Ishikawa (cell line): ENCODE data around the gene ZNF32.

ENCODE experiments used
- CEBPB ChIP-seq: IDR thresholded peaks from 2 replicates; pipeline ENCODE4 v1.6.1; 2012
- CREB1 ChIP-seq: IDR thresholded peaks from 2 replicates; pipeline ENCODE4 v1.6.1; 2012; ENCODE audit warnings: low read depth
- EGR1 ChIP-seq: IDR thresholded peaks from 2 replicates; pipeline ENCODE4 v1.6.1; 2012
- EP300 ChIP-seq: IDR thresholded peaks from 2 replicates; pipeline ENCODE4 v1.6.1; 2012; ENCODE audit warnings: borderline replicate concordance
- FOXM1 ChIP-seq: IDR thresholded peaks from 2 replicates; pipeline ENCODE4 v1.6.1; 2012; ENCODE audit warnings: low read depth, borderline replicate concordance
- NFIC ChIP-seq: IDR thresholded peaks from 2 replicates; pipeline ENCODE4 v1.6.1; 2012
- RAD21 ChIP-seq: IDR thresholded peaks from 2 replicates; pipeline ENCODE4 v1.6.1; 2012; ENCODE audit warnings: low read depth
- REST ChIP-seq: IDR thresholded peaks from 2 replicates; pipeline ENCODE4 v1.6.1; 2012; ENCODE audit warnings: low read depth, mild to moderate bottlenecking
- TAF1 ChIP-seq: IDR thresholded peaks from 2 replicates; pipeline ENCODE4 v1.6.1; 2012; ENCODE audit warnings: low read depth, mild to moderate bottlenecking
- TCF12 ChIP-seq: IDR thresholded peaks from 2 replicates; pipeline ENCODE4 v1.6.1; 2012; ENCODE audit warnings: low read depth
- TEAD4 ChIP-seq: IDR thresholded peaks from 2 replicates; pipeline ENCODE4 v1.6.1; 2012
- USF1 ChIP-seq: IDR thresholded peaks from 2 replicates; pipeline ENCODE4 v1.6.1; 2012
- YY1 ChIP-seq: IDR thresholded peaks from 2 replicates; pipeline ENCODE4 v1.6.1; 2012; ENCODE audit warnings: low read depth
- ZBTB7A ChIP-seq: IDR thresholded peaks from 2 replicates; pipeline ENCODE4 v1.6.1; 2012; ENCODE audit warnings: low read depth
- TF ChIP-seq, protein P1 (sequence below): IDR thresholded peaks from 2 replicates; pipeline ENCODE4 v1.6.1; 2012

ZNF32 gene

DNA sequence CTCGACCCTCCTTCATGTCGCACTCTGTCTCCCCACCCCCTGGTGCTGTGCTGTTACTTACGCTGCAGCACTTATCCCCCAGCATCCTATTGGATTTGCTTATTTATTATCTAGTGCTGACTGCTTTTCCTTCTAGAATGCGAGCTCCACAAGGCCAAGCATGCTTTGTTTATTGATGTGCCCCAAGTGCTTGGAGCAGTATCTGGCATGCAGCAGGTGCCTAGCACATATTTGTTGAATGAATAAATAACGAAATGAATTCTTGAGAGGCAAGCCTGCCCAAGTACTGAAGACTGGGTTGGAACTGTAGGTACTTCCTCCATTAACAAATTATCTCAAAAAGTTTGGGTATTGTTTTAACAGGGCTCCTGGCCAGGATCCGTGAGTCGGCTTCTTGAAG is 24.8 kb upstream of the ZNF32 start:
- TF ChIP-seq CREB1 (no peak), TEAD4 (no peak), TCF12 (no peak), NFIC (no peak), TAF1 (no peak)
- TF ChIP-seq, protein P1, sequence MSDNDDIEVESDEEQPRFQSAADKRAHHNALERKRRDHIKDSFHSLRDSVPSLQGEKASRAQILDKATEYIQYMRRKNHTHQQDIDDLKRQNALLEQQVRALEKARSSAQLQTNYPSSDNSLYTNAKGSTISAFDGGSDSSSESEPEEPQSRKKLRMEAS, result no peak

GRCh38 chr10:43671659-43672531 is 23.2 kb upstream of the ZNF32 start:
- peak; percentile 89 for TF ChIP-seq RAD21
- no peak for TF ChIP-seq TCF12

DNA sequence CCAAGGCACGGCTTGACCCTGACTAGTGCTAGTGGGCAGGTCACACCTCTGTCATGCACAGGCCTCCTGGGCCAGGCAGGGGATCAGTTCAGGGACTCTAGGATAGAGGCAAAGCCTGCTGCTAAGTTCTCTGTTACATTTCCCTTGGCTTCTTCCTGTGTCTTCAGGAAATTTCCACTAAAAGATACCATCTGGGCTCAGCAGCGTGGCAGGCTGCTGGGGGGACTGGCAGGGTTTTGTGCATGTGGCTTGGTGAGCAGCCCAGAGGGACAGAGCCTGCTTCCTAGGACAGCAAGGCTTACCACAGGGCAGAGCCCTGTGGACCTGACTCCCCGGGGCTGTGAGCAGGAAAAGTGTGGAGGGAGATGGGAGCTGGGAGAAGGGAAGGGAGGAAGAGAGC is 20.7 kb upstream of the ZNF32 start:
- TF ChIP-seq YY1 (no peak), TEAD4 (no peak), ZBTB7A (no peak), EGR1 (no peak), USF1 (no peak), EP300 (no peak), RAD21 (no peak), TAF1 (no peak), FOXM1 (no peak), NFIC (no peak), REST (no peak), CEBPB (no peak), CREB1 (no peak), TCF12 (no peak)
- TF ChIP-seq, protein P1, result no peak

- TF ChIP-seq CREB1 (no peak), RAD21 (no peak), TAF1 (no peak), EGR1 (no peak), FOXM1 (no peak), USF1 (no peak), REST (no peak), YY1 (no peak), CEBPB (no peak), EP300 (peak; percentile 40), TEAD4 (peak; percentile 61; the same call in 1 of the 2 replicates), TCF12 (peak; percentile 71), NFIC (peak; percentile 90), ZBTB7A (no peak)
- TF ChIP-seq, protein P1, result no peak
Measured at GRCh38 chr10:43667761-43668386, 19.2 kb upstream of the ZNF32 start.

- TF ChIP-seq CREB1, result no peak
- TF ChIP-seq FOXM1, result no peak
- TF ChIP-seq TEAD4, result no peak
- TF ChIP-seq TCF12, result no peak
- TF ChIP-seq EP300, result no peak
- no peak for TF ChIP-seq NFIC
- no peak for TF ChIP-seq USF1
- no peak for TF ChIP-seq RAD21
- TF ChIP-seq, protein P1, result no peak
Measured at GRCh38 chr10:43667317-43667731, 18.6 kb upstream of the ZNF32 start.
